Right lobe of liver (tissue), 4 donors: ENCODE data around the gene KDM4C.

Experiments
- POLR2A ChIP-seq: fragments of 450-650 bp; IDR thresholded peaks from one replicate; pipeline ENCODE4 v1.6.1; 2017; ENCODE audit warnings: antibody characterized with exemption, mild to moderate bottlenecking
- TF ChIP-seq, protein P1 (sequence below), 4 donors: fragments of 200-600 bp in 3 of 4; fragments of 450-650 bp in 1 of 4; IDR thresholded peaks; one replicate each; pipeline versions ENCODE4 v1.5.1 to v1.8.0; 2016 to 2022; ENCODE audit warnings: antibody characterized with exemption in 4 of 4, mild to moderate bottlenecking in 2 of 4
- donor health status: DM: no; HTN: no; CAD: no.
- donor health status: DM: no; HTN: no; CAD: no.
- donor health status: DM: no; HTN: yes; CAD: no.

DNA sequence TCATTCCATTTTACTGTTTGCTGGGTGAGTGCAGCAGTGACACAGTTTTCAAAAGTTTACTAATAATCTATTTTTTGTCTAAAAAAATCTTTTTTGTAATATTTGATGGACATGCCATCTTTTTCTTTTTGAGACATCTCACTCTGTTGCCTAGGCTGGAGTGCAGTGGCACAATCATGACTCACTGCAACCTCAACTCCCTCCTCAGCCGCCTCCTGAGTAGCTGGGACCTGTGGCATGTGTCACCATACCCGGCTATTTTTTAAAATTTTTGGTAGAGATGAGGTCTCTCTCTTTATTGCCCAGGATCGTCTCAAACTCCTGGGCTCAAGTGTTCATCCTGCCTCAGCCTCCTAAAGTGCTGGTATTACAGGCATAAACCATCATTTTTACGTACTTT is 86.0 kb downstream of the KDM4C start:
- TF ChIP-seq, protein P1, sequence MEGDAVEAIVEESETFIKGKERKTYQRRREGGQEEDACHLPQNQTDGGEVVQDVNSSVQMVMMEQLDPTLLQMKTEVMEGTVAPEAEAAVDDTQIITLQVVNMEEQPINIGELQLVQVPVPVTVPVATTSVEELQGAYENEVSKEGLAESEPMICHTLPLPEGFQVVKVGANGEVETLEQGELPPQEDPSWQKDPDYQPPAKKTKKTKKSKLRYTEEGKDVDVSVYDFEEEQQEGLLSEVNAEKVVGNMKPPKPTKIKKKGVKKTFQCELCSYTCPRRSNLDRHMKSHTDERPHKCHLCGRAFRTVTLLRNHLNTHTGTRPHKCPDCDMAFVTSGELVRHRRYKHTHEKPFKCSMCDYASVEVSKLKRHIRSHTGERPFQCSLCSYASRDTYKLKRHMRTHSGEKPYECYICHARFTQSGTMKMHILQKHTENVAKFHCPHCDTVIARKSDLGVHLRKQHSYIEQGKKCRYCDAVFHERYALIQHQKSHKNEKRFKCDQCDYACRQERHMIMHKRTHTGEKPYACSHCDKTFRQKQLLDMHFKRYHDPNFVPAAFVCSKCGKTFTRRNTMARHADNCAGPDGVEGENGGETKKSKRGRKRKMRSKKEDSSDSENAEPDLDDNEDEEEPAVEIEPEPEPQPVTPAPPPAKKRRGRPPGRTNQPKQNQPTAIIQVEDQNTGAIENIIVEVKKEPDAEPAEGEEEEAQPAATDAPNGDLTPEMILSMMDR (IDR thresholded peaks at IDR 0.05), result no peak
- TF ChIP-seq POLR2A, result no peak
